GM21381 (cell line): ENCODE data around the gene KCNJ10.

Experiments
- ATAC-seq: cut with Tn5 transposase; IDR thresholded peaks from one replicate; pipeline ENCODE4 v1.9.1; 2021; ENCODE audit warnings: mild to moderate bottlenecking, moderate library complexity; ENCODE audit not compliant: unreplicated experiment

KCNJ10 gene

GRCh38 chr1:159970932-159971342, 99.0 kb downstream of the KCNJ10 start:
- no peak for ATAC-seq

- ATAC-seq: no peak
These were observed 101.1 kb downstream of the KCNJ10 start for GRCh38 chr1:159968901-159969300.

- no peak for ATAC-seq
These were observed 104.7 kb downstream of the KCNJ10 start for GRCh38 chr1:159965263-159965662.

GRCh38 chr1:159964144-159964543, 105.8 kb downstream of the KCNJ10 start:
- ATAC-seq: no peak

- ATAC-seq: no peak
These were observed 107.8 kb downstream of the KCNJ10 start for GRCh38 chr1:159962176-159962575.

GRCh38 chr1:159961636-159962035, 108.3 kb downstream of the KCNJ10 start:
- no peak for ATAC-seq

- ATAC-seq: no peak
These were observed 109.1 kb downstream of the KCNJ10 start for GRCh38 chr1:159960721-159961381.

GRCh38 chr1:159959451-159959850, 110.5 kb downstream of the KCNJ10 start:
- no peak for ATAC-seq

- no peak for ATAC-seq
These were observed 111.1 kb downstream of the KCNJ10 start for GRCh38 chr1:159958719-159959380.

- ATAC-seq: no peak
These were observed 112.1 kb downstream of the KCNJ10 start for GRCh38 chr1:159957824-159958268.

- no peak for ATAC-seq
These were observed 114.5 kb downstream of the KCNJ10 start for GRCh38 chr1:159955456-159955855.

- no peak for ATAC-seq
These were observed 116.1 kb downstream of the KCNJ10 start, which contains the start of gene SLAMF9 for GRCh38 chr1:159953536-159954515. TSS of gene SLAMF9 (minus strand) at chr1:159954237. CDS start at chr1:159954137, 100 bp downstream.

- no peak for ATAC-seq
These were observed 117.0 kb downstream of the KCNJ10 start for GRCh38 chr1:159952932-159953331.

GRCh38 chr1:159951551-159951950, 118.4 kb downstream of the KCNJ10 start:
- no peak for ATAC-seq

GRCh38 chr1:159951016-159951415, 118.9 kb downstream of the KCNJ10 start:
- no peak for ATAC-seq

GRCh38 chr1:159949981-159950381, 120.0 kb downstream of the KCNJ10 start:
- ATAC-seq: no peak

GRCh38 chr1:159949123-159949522, 120.8 kb downstream of the KCNJ10 start:
- no peak for ATAC-seq
